NCI-H128 (cell line): ENCODE data around the gene SMO.
"Not testable (repeated sequence)": the region's sequence is repeated elsewhere in the genome, so short reads cannot be mapped to it uniquely, and the experiment has no call there.

Experiments used
- DNase-seq: peaks from one replicate; lab custom pipeline; 2025; ENCODE audit not compliant: unreplicated experiment; lab: John Stamatoyannopoulos, UW

SMO gene

GRCh38 chr7:129231666-129232065 lies 43.2 kb downstream of the SMO start:
- no peak for DNase-seq

- no peak for DNase-seq
These were observed 50.1 kb downstream of the SMO start for GRCh38 chr7:129238546-129238945.

DNA sequence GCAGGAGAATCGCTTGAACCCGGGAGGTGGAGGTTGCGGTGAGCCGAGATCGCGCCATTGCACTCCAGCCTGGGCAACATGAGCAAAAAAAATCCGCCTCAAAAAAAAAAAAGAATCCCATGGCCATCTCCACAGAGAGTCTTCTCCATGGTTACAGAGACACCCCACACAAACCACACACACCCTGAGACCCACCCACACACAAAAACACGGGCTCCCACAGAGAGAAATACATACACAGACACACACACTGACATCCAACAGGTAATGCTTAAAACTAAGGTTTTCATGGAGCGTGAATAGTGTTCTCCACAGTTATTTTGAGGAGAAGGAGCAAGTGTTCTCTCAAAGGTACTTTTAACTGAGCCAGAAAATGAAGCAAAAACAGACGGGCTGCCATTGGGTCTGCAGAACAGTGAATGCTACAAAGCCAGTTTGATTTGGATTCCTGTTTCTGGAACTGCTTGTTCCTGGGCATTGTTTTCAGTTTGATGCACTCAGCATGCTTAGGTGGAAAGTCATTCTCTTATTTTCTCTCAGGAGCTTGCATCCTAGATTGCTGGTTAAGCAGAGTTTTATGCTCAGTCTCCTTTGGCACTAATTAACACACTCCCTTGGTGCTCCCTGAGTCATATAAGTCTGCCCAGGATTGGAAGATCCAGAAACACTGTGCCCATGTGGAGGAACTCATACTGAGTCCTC lies 51.8 kb downstream of the SMO start:
- DNase-seq, result no peak

- no peak for DNase-seq
These were observed 55.8 kb downstream of the SMO start for GRCh38 chr7:129244220-129244619.

DNA sequence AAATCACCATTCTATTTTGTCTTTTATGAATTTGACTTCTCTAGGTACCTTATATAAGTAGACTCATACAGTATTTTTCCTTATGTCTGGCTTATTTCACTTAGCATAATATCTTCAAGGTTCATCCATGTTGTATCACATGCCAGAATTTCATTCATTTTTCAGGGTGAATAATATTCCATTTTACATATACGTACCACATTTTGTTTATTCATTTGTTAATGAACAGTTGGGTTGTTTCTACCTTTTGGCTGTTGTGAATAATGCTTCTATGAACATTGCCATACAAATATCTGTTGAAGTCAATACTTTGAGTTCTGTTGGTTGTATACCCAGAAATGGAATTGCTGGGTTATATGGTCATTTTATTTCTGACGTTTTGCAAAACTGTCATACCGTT lies 57.1 kb downstream of the SMO start:
- DNase-seq, result no peak

- DNase-seq, result no peak
These were observed 58.7 kb downstream of the SMO start for GRCh38 chr7:129247087-129247486.

DNA sequence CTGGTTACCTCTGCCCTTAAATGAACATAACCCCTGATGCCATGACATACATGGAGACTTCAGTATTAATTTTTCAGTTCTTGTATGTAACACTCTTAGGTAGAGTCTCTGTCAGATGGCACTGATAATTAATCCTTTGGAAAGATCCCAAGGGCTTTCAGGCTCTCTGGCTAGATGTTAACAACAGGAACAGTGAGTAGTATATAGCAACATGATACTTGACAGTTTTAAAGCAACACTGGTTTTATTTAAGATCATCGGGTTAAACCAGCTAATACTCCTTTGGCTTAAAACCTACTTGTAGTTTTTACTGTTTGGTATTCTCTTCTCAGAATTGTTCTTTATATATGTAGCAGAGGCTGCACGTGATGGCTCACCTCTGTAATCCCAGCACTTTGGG lies 63.7 kb downstream of the SMO start:
- DNase-seq, result no peak

GRCh38 chr7:129252603-129253002 lies 64.2 kb downstream of the SMO start:
- DNase-seq, result not testable (repeated sequence)

- no peak for DNase-seq
These were observed 67.4 kb downstream of the SMO start for GRCh38 chr7:129255800-129256199.

- no peak for DNase-seq
These were observed 67.8 kb downstream of the SMO start for GRCh38 chr7:129256221-129256620.

- DNase-seq, result no peak
These were observed 68.7 kb downstream of the SMO start for GRCh38 chr7:129257168-129257567.

DNA sequence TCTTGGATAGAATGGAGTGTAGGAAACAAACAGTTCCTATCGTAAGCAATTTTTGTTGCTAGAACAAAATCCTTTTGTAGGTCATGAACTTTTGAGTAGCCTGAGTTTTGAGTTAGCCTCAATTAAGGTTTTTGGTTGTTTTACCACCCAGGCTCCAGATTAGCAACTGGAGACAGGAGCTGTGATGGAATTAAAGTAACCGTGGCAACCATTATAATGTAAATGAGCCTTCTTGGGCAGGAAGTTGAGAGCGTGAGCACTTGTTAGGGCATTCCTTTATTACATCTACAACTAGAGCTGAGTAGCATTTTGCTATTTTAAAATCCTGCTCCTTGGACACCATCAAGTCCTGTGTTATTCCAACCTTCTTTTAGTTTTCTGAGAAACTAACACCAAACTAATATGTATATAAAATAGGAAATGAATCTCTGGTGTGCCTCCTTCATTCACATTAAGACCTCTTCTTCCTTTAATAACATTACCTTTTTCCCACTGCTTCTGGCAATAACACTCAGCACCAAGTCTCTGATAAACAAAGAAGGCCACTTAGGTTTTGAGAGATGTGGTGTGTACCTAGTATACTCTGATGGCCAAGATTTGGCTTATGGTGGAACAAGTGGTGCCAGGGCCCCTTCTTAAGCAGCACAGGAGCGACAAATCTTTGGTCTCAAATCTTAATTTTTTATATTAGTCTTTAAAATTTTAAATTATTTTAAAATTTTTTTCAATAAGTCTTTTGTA lies 70.4 kb downstream of the SMO start:
- DNase-seq, result no peak

GRCh38 chr7:129262324-129262723 lies 73.9 kb downstream of the SMO start:
- no peak for DNase-seq
